Tibial artery (tissue), 4 donors: ENCODE data around the gene TRIM34.

ENCODE experiments used
- DNase-seq, 2 donors: peaks; one replicate each; pipeline ENCODE4 v3.0.0-alpha.2; 2019
- H3K27ac ChIP-seq, 2 donors: fragments of 200-600 bp; sonication (generic) in 1 of 2; 1 replicate in 1 of 2; 2 replicates in 1 of 2; pipeline ENCODE4 v1.5.1; 2018 to 2019; ENCODE audit warnings: mild to moderate bottlenecking in 1 of 2
- H3K27me3 ChIP-seq, 2 donors: fragments of 200-600 bp; sonication (generic) in 1 of 2; one replicate each; pipeline versions ENCODE4 v1.5.1 to v1.6.0; 2016 to 2019
- H3K36me3 ChIP-seq, 3 donors: fragments of 200-600 bp; sonication (generic) in 2 of 3; one replicate each; pipeline ENCODE4 v1.5.1; 2016 to 2019; ENCODE audit warnings: mild to moderate bottlenecking in 2 of 3
- H3K4me1 ChIP-seq, 4 donors: fragments of 200-600 bp; sonication (generic) in 2 of 4; 1 replicate in 3 of 4; 2 replicates in 1 of 4; pipeline ENCODE4 v1.5.1; 2016 to 2019
- H3K4me3 ChIP-seq, 2 donors: fragments of 200-600 bp; sonication (generic) in 1 of 2; 1 replicate in 1 of 2; 2 replicates in 1 of 2; pipeline ENCODE4 v1.5.1; 2018 to 2019; ENCODE audit warnings: mild to moderate bottlenecking in 2 of 2
- H3K9me3 ChIP-seq, 3 donors: fragments of 200-600 bp; sonication (generic) in 1 of 3; one replicate each; pipeline ENCODE4 v1.5.1; 2016 to 2019
- intact Hi-C: fragments of 100-400 bp; cut with DNase I; formaldehyde crosslinking; loops from one replicate; pipeline ENCODE4 v1.15.0; 2023; ENCODE audit warnings: low total_unique reads
- TF ChIP-seq, protein P1 (sequence below), 2 experiments: fragments of 200-600 bp in 1 of 2; fragments of 450-650 bp in 1 of 2; IDR thresholded peaks; one replicate each; pipeline ENCODE4 v1.5.1; 2017 to 2019; ENCODE audit warnings: antibody characterized with exemption in 2 of 2, mild to moderate bottlenecking in 1 of 2, moderate library complexity in 1 of 2

Gene TRIM34

DNA sequence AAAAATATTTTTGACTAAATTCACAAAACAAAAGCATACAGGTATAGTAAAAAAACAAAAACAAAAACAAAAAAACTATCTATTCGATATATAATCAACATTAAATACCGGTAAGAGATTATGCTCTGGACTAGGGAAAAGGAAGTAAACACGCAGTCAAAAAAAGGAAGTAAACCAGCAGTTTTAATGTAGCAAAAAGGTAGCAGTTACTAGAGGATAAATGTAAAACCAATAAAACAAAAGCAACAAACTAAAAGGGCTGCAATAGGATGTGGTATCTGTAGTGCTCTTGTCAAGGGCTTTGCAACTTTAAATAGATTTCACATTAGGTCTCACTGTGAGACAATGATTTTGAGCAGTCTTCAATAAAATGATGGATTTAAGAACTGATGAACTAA is 67.2 kb downstream of the TRIM34 start:
- H3K27ac ChIP-seq = peak overlapping the region in 1 of 2 donors; percentile 82
- TF ChIP-seq, protein P1, sequence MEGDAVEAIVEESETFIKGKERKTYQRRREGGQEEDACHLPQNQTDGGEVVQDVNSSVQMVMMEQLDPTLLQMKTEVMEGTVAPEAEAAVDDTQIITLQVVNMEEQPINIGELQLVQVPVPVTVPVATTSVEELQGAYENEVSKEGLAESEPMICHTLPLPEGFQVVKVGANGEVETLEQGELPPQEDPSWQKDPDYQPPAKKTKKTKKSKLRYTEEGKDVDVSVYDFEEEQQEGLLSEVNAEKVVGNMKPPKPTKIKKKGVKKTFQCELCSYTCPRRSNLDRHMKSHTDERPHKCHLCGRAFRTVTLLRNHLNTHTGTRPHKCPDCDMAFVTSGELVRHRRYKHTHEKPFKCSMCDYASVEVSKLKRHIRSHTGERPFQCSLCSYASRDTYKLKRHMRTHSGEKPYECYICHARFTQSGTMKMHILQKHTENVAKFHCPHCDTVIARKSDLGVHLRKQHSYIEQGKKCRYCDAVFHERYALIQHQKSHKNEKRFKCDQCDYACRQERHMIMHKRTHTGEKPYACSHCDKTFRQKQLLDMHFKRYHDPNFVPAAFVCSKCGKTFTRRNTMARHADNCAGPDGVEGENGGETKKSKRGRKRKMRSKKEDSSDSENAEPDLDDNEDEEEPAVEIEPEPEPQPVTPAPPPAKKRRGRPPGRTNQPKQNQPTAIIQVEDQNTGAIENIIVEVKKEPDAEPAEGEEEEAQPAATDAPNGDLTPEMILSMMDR (IDR thresholded peaks at IDR 0.05) = no peak
- peak overlapping the region in 1 of 2 donors; percentile 54 for H3K4me3 ChIP-seq
- H3K27me3 ChIP-seq = no peaks in the 10 kb centered on the region
- no peak for DNase-seq
- intact Hi-C loops = loop anchor here (1.0 kb wide), 1 partner anchor 11 kb away; no protein-coding TSS in a partner anchor
- H3K9me3 ChIP-seq = no peaks in the 10 kb centered on the region
- peaks cover 0 to 26% (median 2%) of the 10 kb centered on the region in 4 donors for H3K4me1 ChIP-seq
- H3K36me3 ChIP-seq = peaks cover 0 to 13% (median 10%) of the 10 kb centered on the region in 3 donors
